Peyer's patch (tissue), 4 donors: ENCODE results near the gene MSANTD2.

ENCODE experiments used
- POLR2A ChIP-seq, 2 donors: fragments of 450-650 bp; IDR thresholded peaks; one replicate each; pipeline ENCODE4 v1.5.1; 2017; ENCODE audit warnings: antibody characterized with exemption in 2 of 2, mild to moderate bottlenecking in 2 of 2, moderate library complexity in 2 of 2
- TF ChIP-seq, protein P1 (sequence below), 6 experiments: fragments of 450-650 bp in 4 of 6; fragments of 200-600 bp in 2 of 6; sonication (generic) in 1 of 6; IDR thresholded peaks; one replicate each; pipeline ENCODE4 v1.5.1; 2017 to 2019; ENCODE audit warnings: antibody characterized with exemption in 6 of 6, mild to moderate bottlenecking in 3 of 6, moderate library complexity in 1 of 6

DNA sequence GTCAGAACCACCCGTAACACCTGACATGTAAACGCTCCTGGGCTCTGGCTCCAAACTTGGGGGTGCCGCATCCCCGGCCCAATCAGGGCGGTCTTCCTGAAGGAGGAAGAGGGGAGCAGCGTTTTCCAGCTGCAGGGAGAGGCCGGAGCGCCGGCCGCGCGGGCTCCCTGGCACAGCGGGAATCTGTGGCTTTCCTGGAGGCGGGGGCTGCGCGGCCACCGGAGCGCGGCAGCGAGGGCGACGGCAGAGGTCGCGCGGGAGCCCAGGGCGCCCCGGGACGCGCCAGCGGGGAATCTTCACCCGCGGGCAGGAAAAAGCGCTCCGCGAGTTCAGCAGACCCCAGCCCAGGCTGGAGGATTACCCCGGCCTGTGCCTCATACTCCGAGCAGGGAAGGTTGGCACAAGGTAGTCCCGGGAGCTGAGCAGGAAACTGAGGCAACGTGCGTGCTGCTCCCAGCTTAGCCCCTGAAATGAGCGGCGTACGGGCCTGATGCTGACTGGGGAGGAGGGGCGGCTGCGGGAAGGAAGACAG, 37.5 kb downstream of the MSANTD2 start:
- TF ChIP-seq, protein P1, sequence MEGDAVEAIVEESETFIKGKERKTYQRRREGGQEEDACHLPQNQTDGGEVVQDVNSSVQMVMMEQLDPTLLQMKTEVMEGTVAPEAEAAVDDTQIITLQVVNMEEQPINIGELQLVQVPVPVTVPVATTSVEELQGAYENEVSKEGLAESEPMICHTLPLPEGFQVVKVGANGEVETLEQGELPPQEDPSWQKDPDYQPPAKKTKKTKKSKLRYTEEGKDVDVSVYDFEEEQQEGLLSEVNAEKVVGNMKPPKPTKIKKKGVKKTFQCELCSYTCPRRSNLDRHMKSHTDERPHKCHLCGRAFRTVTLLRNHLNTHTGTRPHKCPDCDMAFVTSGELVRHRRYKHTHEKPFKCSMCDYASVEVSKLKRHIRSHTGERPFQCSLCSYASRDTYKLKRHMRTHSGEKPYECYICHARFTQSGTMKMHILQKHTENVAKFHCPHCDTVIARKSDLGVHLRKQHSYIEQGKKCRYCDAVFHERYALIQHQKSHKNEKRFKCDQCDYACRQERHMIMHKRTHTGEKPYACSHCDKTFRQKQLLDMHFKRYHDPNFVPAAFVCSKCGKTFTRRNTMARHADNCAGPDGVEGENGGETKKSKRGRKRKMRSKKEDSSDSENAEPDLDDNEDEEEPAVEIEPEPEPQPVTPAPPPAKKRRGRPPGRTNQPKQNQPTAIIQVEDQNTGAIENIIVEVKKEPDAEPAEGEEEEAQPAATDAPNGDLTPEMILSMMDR (IDR thresholded peaks at IDR 0.05), result no peak
- no peak for TF ChIP-seq POLR2A (IDR thresholded peaks at IDR 0.05)
